C4-2B (cell line): Measurements from ENCODE around the gene NFXL1.

ENCODE experiments used
- H3K27ac ChIP-seq: fragments of 450-650 bp; 2 replicates; pipeline ENCODE4 v1.5.1; 2017
- ZFX ChIP-seq: fragments of 450-650 bp; IDR thresholded peaks from 2 replicates; pipeline ENCODE4 v1.6.1; 2017
- TF ChIP-seq, protein P1 (sequence below): fragments of 450-650 bp; conservative IDR thresholded peaks from 2 replicates; pipeline ENCODE4 v1.5.1; 2017; ENCODE audit warnings: mild to moderate bottlenecking

NFXL1 gene

DNA sequence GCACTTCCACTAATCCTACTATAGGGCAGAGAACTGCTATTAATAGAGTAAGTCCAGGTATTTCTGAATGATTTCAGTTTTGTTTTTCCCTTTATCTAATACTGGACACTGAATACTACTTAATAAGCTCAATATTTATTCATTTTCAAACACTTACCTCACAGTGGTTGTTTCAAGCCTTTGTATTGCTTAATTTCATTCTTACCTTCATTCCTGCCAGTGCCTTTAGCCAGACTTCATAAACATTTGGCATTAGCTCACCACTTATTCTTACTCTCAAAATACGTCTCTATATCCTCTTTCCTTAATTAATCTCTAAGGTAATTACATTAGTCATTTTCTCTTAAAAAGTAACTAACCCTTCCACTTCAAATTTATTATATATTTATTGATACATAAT is 57.7 kb downstream of the NFXL1 start:
- no peak overlapping the region for H3K27ac ChIP-seq
- TF ChIP-seq ZFX: no peak
- TF ChIP-seq, protein P1, sequence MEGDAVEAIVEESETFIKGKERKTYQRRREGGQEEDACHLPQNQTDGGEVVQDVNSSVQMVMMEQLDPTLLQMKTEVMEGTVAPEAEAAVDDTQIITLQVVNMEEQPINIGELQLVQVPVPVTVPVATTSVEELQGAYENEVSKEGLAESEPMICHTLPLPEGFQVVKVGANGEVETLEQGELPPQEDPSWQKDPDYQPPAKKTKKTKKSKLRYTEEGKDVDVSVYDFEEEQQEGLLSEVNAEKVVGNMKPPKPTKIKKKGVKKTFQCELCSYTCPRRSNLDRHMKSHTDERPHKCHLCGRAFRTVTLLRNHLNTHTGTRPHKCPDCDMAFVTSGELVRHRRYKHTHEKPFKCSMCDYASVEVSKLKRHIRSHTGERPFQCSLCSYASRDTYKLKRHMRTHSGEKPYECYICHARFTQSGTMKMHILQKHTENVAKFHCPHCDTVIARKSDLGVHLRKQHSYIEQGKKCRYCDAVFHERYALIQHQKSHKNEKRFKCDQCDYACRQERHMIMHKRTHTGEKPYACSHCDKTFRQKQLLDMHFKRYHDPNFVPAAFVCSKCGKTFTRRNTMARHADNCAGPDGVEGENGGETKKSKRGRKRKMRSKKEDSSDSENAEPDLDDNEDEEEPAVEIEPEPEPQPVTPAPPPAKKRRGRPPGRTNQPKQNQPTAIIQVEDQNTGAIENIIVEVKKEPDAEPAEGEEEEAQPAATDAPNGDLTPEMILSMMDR: no peak

DNA sequence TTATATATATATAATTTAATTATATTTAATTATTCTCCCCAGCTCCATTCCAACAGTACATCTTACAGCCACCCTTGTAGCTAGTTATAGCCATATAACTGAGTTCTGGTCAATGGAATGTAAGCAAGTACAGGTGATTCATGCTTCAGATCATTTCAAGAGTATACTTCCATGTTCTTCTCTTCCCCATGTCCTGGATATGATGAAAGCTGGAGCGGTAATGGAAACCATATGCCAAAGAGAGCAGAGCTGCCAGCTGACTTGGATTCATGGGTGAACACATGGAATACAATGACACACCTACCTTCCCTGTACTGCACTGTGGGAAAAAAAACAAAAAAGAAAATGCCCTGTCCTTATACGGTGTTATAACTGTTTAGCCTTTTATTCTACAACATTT is 59.0 kb downstream of the NFXL1 start:
- H3K27ac ChIP-seq: no peak overlapping the region
- no peak for TF ChIP-seq ZFX
- TF ChIP-seq, protein P1: no peak

DNA sequence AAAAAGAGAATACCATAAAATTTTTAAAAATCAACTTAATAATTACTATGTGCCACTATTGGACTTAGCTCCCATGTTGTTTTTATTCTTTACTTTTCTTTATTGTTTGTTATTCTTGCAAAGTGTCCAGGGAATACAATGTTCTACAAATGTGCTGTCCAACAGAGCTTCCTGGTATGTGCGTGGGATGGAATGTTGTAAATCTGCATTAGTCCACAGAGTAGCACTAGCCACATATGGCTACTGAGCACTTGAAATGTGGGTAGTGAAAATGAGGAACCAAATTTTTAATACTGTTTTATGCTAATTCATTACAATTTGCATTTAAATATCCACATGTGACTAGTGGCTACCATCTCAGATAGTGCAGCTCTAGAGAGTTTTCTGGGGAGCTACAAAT is 62.2 kb downstream of the NFXL1 start:
- TF ChIP-seq ZFX: no peak
- TF ChIP-seq, protein P1: no peak
- H3K27ac ChIP-seq: no peak overlapping the region

DNA sequence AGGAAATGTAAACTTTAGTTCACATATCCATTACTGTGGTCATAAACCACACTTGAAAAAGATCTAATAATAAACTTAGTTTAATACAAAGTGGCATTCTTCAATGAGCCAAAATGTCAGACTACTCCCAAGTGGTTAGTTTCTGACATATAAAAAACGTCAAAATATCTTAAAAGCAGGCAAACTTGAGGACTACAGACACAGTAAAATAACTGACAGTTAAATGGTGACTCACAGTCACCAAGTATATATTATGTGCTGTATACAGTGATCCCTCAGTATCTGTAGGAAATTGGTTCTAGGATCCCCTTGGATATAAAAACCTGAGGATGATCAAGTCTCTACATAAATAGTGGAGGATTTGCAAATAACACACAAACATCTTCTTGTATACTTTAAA is 64.9 kb downstream of the NFXL1 start:
- TF ChIP-seq, protein P1: no peak
- no peak for TF ChIP-seq ZFX

DNA sequence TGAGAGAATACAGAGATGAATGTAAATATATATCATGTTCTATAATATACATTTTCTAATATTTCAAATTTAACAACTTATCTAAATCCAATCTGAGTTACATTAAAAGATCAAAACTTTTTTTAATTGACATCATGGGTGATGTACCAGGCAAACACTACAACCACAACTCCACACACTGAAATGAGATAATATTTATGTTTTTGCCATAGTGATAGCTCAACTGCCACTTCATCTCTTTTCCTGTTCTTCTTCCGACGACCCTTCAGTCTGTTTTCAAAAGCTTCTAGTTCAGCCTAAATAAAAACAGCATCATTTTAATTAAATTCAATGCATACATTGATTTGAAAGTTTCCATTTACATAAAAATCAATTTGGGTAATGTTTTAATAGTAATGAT is 66.3 kb downstream of the NFXL1 start:
- TF ChIP-seq, protein P1: no peak
- TF ChIP-seq ZFX: no peak
- no peak overlapping the region for H3K27ac ChIP-seq

More for the DNA sequence above, 64.9 kb downstream of the NFXL1 start:
- no peak overlapping the region for H3K27ac ChIP-seq

DNA sequence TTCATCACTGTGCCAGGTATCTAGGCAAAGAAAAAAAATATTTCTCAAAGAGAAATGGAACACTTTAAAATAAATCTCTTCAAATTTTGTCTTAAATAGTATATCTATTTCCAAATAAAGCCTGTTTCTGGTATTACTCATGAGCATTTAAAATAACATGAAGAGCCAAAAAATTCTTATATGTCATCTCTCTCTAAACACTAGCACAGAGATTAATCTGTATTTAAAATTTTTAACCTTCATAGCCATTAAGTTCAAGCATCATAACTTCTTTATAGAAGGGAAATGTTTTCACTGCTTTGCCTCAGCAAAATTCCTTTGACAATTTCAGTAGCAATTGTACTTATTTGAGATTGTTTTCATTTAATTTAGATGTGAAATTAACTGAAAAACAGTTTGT is 71.4 kb downstream of the NFXL1 start:
- TF ChIP-seq, protein P1: no peak
- TF ChIP-seq ZFX: no peak
- H3K27ac ChIP-seq: no peak overlapping the region

DNA sequence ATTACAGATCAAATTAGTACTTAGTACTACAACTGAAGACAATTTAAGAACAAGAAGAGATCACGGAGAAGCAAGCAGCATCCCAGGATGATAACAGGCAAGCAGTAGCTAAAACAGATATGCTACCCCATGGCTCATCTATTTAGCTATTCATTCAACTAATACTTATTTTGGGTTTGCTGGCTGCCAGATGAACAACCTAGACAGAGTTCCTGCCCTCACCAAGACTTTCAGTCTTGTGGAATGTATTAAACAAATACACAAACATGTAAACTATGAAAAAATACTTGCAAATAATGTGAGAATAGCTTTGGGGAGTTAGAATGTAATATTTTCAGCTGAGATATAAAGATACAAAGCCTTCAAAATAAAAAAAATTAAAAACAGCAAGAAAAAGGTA is 74.1 kb downstream of the NFXL1 start:
- no peak overlapping the region for H3K27ac ChIP-seq
- TF ChIP-seq, protein P1: no peak
- no peak for TF ChIP-seq ZFX
